ENCODE measurements around the gene MAGEA9B.

DNA sequence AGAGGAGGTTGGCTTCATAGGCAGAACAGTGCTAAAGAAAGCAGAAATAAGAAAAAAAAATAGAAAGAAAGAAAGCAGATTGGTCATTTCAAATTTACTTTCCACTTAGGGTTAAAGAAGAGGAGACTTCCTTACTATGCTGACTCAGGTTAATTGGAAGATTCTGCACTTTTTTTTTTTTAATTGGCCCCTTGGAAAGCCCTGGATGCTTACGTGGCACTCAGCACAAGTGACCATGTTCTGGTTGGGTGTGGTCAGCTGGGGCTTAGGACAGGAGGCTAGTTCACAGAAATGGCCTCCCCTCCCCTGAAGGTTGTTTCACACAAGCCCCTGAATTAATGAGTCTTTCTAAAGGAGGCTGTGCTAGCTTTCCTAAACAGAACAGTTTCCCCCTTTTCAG lies 14.5 kb downstream of the MAGEA9B start:
- no peak for TF ChIP-seq NFYB (IDR thresholded peaks at IDR 0.05; ENCODE audit: insufficient read depth, low read depth, low read length)
- no peak for TF ChIP-seq RFX5 (IDR thresholded peaks at IDR 0.05; ENCODE audit: low read depth, low read length)
- TF ChIP-seq MYC (IDR thresholded peaks at IDR 0.05; ENCODE audit: insufficient read depth, insufficient read length, insufficient replicate concordance, low read length, severe bottlenecking) = no peak
- TF ChIP-seq, protein P1, sequence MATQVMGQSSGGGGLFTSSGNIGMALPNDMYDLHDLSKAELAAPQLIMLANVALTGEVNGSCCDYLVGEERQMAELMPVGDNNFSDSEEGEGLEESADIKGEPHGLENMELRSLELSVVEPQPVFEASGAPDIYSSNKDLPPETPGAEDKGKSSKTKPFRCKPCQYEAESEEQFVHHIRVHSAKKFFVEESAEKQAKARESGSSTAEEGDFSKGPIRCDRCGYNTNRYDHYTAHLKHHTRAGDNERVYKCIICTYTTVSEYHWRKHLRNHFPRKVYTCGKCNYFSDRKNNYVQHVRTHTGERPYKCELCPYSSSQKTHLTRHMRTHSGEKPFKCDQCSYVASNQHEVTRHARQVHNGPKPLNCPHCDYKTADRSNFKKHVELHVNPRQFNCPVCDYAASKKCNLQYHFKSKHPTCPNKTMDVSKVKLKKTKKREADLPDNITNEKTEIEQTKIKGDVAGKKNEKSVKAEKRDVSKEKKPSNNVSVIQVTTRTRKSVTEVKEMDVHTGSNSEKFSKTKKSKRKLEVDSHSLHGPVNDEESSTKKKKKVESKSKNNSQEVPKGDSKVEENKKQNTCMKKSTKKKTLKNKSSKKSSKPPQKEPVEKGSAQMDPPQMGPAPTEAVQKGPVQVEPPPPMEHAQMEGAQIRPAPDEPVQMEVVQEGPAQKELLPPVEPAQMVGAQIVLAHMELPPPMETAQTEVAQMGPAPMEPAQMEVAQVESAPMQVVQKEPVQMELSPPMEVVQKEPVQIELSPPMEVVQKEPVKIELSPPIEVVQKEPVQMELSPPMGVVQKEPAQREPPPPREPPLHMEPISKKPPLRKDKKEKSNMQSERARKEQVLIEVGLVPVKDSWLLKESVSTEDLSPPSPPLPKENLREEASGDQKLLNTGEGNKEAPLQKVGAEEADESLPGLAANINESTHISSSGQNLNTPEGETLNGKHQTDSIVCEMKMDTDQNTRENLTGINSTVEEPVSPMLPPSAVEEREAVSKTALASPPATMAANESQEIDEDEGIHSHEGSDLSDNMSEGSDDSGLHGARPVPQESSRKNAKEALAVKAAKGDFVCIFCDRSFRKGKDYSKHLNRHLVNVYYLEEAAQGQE (IDR thresholded peaks at IDR 0.05; ENCODE audit: low read depth, low read length) = no peak
- TF ChIP-seq, protein P2, sequence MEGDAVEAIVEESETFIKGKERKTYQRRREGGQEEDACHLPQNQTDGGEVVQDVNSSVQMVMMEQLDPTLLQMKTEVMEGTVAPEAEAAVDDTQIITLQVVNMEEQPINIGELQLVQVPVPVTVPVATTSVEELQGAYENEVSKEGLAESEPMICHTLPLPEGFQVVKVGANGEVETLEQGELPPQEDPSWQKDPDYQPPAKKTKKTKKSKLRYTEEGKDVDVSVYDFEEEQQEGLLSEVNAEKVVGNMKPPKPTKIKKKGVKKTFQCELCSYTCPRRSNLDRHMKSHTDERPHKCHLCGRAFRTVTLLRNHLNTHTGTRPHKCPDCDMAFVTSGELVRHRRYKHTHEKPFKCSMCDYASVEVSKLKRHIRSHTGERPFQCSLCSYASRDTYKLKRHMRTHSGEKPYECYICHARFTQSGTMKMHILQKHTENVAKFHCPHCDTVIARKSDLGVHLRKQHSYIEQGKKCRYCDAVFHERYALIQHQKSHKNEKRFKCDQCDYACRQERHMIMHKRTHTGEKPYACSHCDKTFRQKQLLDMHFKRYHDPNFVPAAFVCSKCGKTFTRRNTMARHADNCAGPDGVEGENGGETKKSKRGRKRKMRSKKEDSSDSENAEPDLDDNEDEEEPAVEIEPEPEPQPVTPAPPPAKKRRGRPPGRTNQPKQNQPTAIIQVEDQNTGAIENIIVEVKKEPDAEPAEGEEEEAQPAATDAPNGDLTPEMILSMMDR (IDR thresholded peaks at IDR 0.05 in 2 of 3, conservative IDR thresholded peaks at IDR 0.05 in 1 of 3; ENCODE audit: control insufficient read depth in 2 of 3, extremely low read depth in 1 of 3, insufficient read depth in 1 of 3, low read depth in 3 of 3, low read length in 3 of 3) = no peak
- no peak for TF ChIP-seq TBL1XR1 (IDR thresholded peaks at IDR 0.05; ENCODE audit: low read depth, low read length)
- no peak for TF ChIP-seq ZNF274 (IDR thresholded peaks at IDR 0.05; ENCODE audit: insufficient read depth, insufficient read length)
- TF ChIP-seq RBBP5 (conservative IDR thresholded peaks at IDR 0.05) = no peak
- no peak for TF ChIP-seq CBFB (IDR thresholded peaks at IDR 0.05; ENCODE audit: low read depth)
- no peak for TF ChIP-seq IKZF1 (conservative IDR thresholded peaks at IDR 0.05)
- no peak for TF ChIP-seq TAF1 (IDR thresholded peaks at IDR 0.05; ENCODE audit: borderline replicate concordance, low read depth, low read length)
- no peak for TF ChIP-seq POLR2A (IDR thresholded peaks at IDR 0.05; ENCODE audit: low read depth, low read length)
- TF ChIP-seq POLR2AphosphoS5 (IDR thresholded peaks at IDR 0.05; ENCODE audit: low read length) = no peak
- TF ChIP-seq, protein P3, sequence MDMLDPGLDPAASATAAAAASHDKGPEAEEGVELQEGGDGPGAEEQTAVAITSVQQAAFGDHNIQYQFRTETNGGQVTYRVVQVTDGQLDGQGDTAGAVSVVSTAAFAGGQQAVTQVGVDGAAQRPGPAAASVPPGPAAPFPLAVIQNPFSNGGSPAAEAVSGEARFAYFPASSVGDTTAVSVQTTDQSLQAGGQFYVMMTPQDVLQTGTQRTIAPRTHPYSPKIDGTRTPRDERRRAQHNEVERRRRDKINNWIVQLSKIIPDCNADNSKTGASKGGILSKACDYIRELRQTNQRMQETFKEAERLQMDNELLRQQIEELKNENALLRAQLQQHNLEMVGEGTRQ (IDR thresholded peaks at IDR 0.05; ENCODE audit: borderline replicate concordance, low read depth, low read length) = no peak
